Right lobe of liver (tissue), 6 donors: ENCODE results near the gene EMP3. TPM values are rescaled to one million over a fixed set of nuclear protein-coding genes. Genes with fewer than 3 reads are reported as not detected.

Source experiments
- ATAC-seq, 4 donors: fragments of 200-7000 bp; cut with Tn5 transposase; one replicate each; pipeline ENCODE4 v1.9.1; 2020; ENCODE audit warnings: mild to moderate bottlenecking in 4 of 4, moderate library complexity in 4 of 4
- DNase-seq, 3 donors: peaks; one replicate each; pipeline ENCODE4 v3.0.0-alpha.2; 2020
- H3K27ac ChIP-seq, 3 donors: fragments of 200-600 bp; one replicate each; pipeline ENCODE4 v1.8.0; 2022
- H3K27me3 ChIP-seq, 2 donors: fragments of 200-600 bp; one replicate each; pipeline ENCODE4 v1.8.0; 2022
- H3K36me3 ChIP-seq, 4 donors: fragments of 200-600 bp; sonication (generic) in 1 of 4; one replicate each; pipeline versions ENCODE4 v1.5.1 to v1.8.0; 2017 to 2022; ENCODE audit warnings: control low read depth in 1 of 4
- H3K4me1 ChIP-seq, 4 donors: fragments of 200-600 bp; sonication (generic) in 1 of 4; one replicate each; pipeline versions ENCODE4 v1.5.1 to v1.8.0; 2017 to 2022; ENCODE audit warnings: control low read depth in 1 of 4
- H3K4me3 ChIP-seq, 3 donors: fragments of 200-600 bp; one replicate each; pipeline ENCODE4 v1.8.0; 2022
- H3K9me3 ChIP-seq, 4 donors: fragments of 200-600 bp; sonication (generic) in 1 of 4; one replicate each; pipeline versions ENCODE4 v1.5.1 to v1.8.0; 2017 to 2022; ENCODE audit warnings: control low read depth in 1 of 4
- CTCF ChIP-seq, 4 donors: fragments of 200-600 bp in 3 of 4; fragments of 450-650 bp in 1 of 4; IDR thresholded peaks; one replicate each; pipeline versions ENCODE4 v1.5.1 to v1.8.0; 2016 to 2022; ENCODE audit warnings: antibody characterized with exemption in 4 of 4, mild to moderate bottlenecking in 2 of 4
- POLR2A ChIP-seq: fragments of 450-650 bp; IDR thresholded peaks from one replicate; pipeline ENCODE4 v1.6.1; 2017; ENCODE audit warnings: antibody characterized with exemption, mild to moderate bottlenecking
- WGBS: methylation state at CpG from one replicate; pipeline ENCODE4 v1.1.6; 2018; ENCODE audit warnings: low coverage, low lambda C conversion rate; ENCODE audit not compliant: insufficient coverage; ENCODE audit errors: missing lambda C conversion rate; 5-methylcytosine and 5-hydroxymethylcytosine counted together
- intact Hi-C, 2 donors: fragments of 100-400 bp; cut with DNase I; formaldehyde crosslinking; loops; one replicate each; pipeline versions ENCODE4 v1.11.2 to v1.14.1; 2022
- total RNA-seq, 6 experiments: library from RNA; depleted of rRNA in 2 of 6; stranded (reverse); fragments of >200 nt in 2 of 6; fragmentation: NEBNext Ultra II Directional in 3 of 6; extraction: Animal tissue kit (Norgen Biotek cat#: 25700) in 3 of 6; gene quantifications; one replicate each; pipeline versions ENCODE4 v1.1.0 to v1.2.4, GENCODE V29; 2016 to 2023
- donor health status: DM: no; HTN: yes; CAD: no.
- donor health status: DM: no; HTN: no; CAD: no.
- donor health status: DM: no; HTN: no; CAD: no.
- donor health status: DM: no; HTN: yes; CAD: no.
- donor health status: DM: no; HTN: yes; CAD: no.

Gene EMP3
- total RNA-seq, 6 experiments from 2014 or later, result 2.8 to 14.2 (median 5.6) TPM

GRCh38 chr19:48342414-48342738 lies 17.0 kb downstream of the EMP3 start:
- DNase-seq (no peak), ATAC-seq (no peak)
- no peak overlapping the region for H3K27ac ChIP-seq
- H3K36me3 ChIP-seq, result no peaks in the 10 kb centered on the region
- intact Hi-C loops, result no loop called here
- H3K4me3 ChIP-seq, result no peak overlapping the region
- TF ChIP-seq POLR2A (no peak), CTCF (IDR thresholded peaks at IDR 0.05) (no peak)
- no peaks in the 10 kb centered on the region for H3K4me1 ChIP-seq
- 87% methylated on average over 5 of the region's 20 CpGs for WGBS
- H3K9me3 ChIP-seq, result no peaks in the 10 kb centered on the region
- H3K27me3 ChIP-seq, result no peaks in the 10 kb centered on the region

DNA sequence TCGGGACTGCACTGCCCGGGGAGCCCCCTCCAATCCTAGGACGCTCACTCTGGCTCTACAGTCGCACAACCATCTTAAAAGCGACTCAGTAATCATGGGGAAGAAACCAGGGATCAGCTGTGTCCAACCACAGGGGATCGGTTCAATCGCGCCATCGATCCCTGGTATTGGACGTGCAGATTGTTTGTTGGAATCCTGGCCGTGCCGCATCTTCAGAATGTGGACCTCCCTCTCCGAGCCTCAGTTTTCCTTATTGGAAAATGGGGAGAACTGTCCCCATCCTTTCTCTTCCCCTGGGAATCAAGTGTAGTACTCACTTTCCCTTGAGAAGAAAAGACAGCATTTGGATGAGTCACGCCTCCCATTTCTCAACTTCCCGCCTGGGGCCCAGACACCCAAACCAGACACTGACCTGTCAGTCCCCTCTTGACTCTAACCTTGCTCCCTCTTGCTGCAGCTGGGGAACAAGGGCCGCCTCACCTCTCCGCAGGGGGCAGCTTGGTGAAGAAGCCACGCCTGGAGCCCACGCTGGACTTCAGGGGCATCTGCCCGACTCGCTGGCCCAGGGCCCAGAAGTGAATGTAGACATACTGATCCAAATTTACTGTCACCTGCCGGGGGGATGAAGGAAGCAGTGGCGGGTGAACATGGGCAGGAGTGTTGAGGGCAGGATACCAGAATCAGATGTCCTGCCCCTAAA lies 17.6 kb downstream of the EMP3 start:
- Histone ChIP-seq H3K4me3 (no peak overlapping the region), H3K4me1 (no peaks in the 10 kb centered on the region), H3K27ac (no peak overlapping the region), H3K36me3 (no peaks in the 10 kb centered on the region), H3K9me3 (no peaks in the 10 kb centered on the region), H3K27me3 (no peaks in the 10 kb centered on the region)
- ATAC-seq (no peak), DNase-seq (no peak)
- 93% methylated on average over 19 of the region's 23 CpGs for WGBS
- intact Hi-C loops, result no loop called here
- no peak for TF ChIP-seq POLR2A
- no peak for TF ChIP-seq CTCF (IDR thresholded peaks at IDR 0.05)

DNA sequence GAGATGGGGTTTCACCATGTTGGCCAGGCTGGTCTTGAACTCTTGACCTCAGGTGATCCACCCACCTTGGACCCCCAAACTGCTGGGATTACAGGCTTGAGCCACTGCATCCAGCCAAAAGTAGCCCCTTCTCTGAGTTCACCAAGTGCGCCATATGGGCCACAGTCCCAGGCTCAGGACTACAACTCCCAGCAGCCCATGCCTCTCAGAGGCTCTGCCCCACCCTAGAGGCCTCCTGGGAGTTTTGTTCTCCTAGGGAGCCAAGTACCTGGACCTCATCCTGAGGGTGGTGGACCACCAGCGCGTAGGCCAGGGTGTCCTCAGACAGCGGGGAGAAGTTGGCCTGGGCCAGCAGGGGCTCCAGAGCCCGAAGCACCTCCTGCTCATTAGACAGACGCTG lies 19.5 kb downstream of the EMP3 start:
- WGBS, result 50% methylated on average over 1 of the region's 6 CpGs
- intact Hi-C loops, result no loop called here
- peak in 1 of 4 donors; percentile 30 for ATAC-seq

GRCh38 chr19:48346191-48346590 lies 20.8 kb downstream of the EMP3 start:
- no peaks in the 10 kb centered on the region for H3K36me3 ChIP-seq
- H3K4me1 ChIP-seq, result no peaks in the 10 kb centered on the region
- H3K4me3 ChIP-seq, result no peak overlapping the region
- no peaks in the 10 kb centered on the region for H3K9me3 ChIP-seq
- TF ChIP-seq CTCF (IDR thresholded peaks at IDR 0.05), result no peak
- TF ChIP-seq POLR2A, result no peak
- no peaks in the 10 kb centered on the region for H3K27me3 ChIP-seq
- DNase-seq (no peak), ATAC-seq (no peak)
- intact Hi-C loops, result no loop called here
- no peak overlapping the region for H3K27ac ChIP-seq
- no CpG with 5 or more reads among the region's 2 CpGs for WGBS

More for the DNA sequence above, 19.5 kb downstream of the EMP3 start:
- TF ChIP-seq CTCF (IDR thresholded peaks at IDR 0.05) (no peak), POLR2A (no peak)
- H3K9me3 ChIP-seq, result no peaks in the 10 kb centered on the region
- DNase-seq, result no peak
- no peaks in the 10 kb centered on the region for H3K4me1 ChIP-seq
- H3K27ac ChIP-seq, result no peak overlapping the region
- no peak overlapping the region for H3K4me3 ChIP-seq
- H3K36me3 ChIP-seq, result no peaks in the 10 kb centered on the region
- no peaks in the 10 kb centered on the region for H3K27me3 ChIP-seq
